A549 (cell line): ENCODE results near the gene ANKS4B. TPM values are rescaled to one million over a fixed set of nuclear protein-coding genes. Genes with fewer than 3 reads are reported as not detected.

Experiments
- ATAC-seq, 2 experiments: fragments of 200-7000 bp in 1 of 2; fragments of >200 bp in 1 of 2; cut with Nextera tagmentation in 1 of 2; cut with Tn5 transposase in 1 of 2; 3 replicates each; pipeline versions ENCODE4 v1.8.0 to v1.9.1; 2018 to 2020; ENCODE audit warnings: mild to moderate bottlenecking in 1 of 2, moderate library complexity in 1 of 2
- CTCF ChIA-PET: fragments of 300-600 bp; sonication (Branson Sonifier 250); formaldehyde crosslinking; extraction: SDS; loops from one replicate; lab custom pipeline; 2021; ENCODE audit warnings: antibody characterized with exemption, inconsistent platforms; lab: Yijun Ruan, JAX
- POLR2A ChIA-PET: fragments of 350-600 bp; formaldehyde crosslinking; extraction: SDS; loops from one replicate; lab custom pipeline; 2021; ENCODE audit warnings: antibody characterized with exemption, inconsistent platforms; lab: Yijun Ruan, JAX
- DNase-seq, 2 experiments: peaks; one replicate each; pipeline versions ENCODE4 v3.0.0 to v3.0.0-alpha.2; 2011 to 2016; ENCODE audit warnings: low read depth in 1 of 2, low spot score in 1 of 2
- FAIRE-seq: peaks from 2 replicates; lab custom pipeline; 2011; peaks lifted over from hg19 to GRCh38; lab: Jason Lieb, UNC
- H3K27ac ChIP-seq, 2 experiments: fragments of >200 bp; sonication (Bioruptor Twin); formaldehyde crosslinking; 3 replicates each; pipeline ENCODE4 v1.5.1; 2016 to 2017
- H3K4me1 ChIP-seq: fragments of >200 bp; sonication (Bioruptor Twin); formaldehyde crosslinking; 3 replicates; pipeline ENCODE4 v1.6.1; 2016
- H3K4me2 ChIP-seq: fragments of >200 bp; sonication (Bioruptor Twin); formaldehyde crosslinking; 3 replicates; pipeline ENCODE4 v1.6.1; 2016
- H3K4me3 ChIP-seq: fragments of >200 bp; sonication (Bioruptor Twin); formaldehyde crosslinking; 3 replicates; pipeline ENCODE4 v1.5.1; 2016
- H3K9me3 ChIP-seq: fragments of >200 bp; sonication (Bioruptor Twin); formaldehyde crosslinking; 3 replicates; pipeline ENCODE4 v1.6.1; 2016
- BHLHE40 ChIP-seq: IDR thresholded peaks from 2 replicates; pipeline ENCODE4 v1.6.1; 2012; ENCODE audit warnings: low read depth, low read length, inconsistent platforms
- CBX2 ChIP-seq: fragments of 200-600 bp; sonication (generic); IDR thresholded peaks from 2 replicates; pipeline ENCODE4 v1.6.1; 2016; ENCODE audit warnings: low read depth, mild to moderate bottlenecking, borderline replicate concordance
- CHD4 ChIP-seq: fragments of 200-600 bp; sonication (generic); IDR thresholded peaks from 2 replicates; pipeline ENCODE4 v1.6.1; 2016; ENCODE audit warnings: antibody characterized with exemption, mild to moderate bottlenecking, borderline replicate concordance
- FOSB ChIP-seq: fragments of 250-450 bp; sonication (Bioruptor Pico); IDR thresholded peaks from 2 replicates; pipeline ENCODE4 v1.5.0; 2020; ENCODE audit warnings: mild to moderate bottlenecking, moderate library complexity
- FOSL2 ChIP-seq, 2 experiments: fragments of 450-650 bp in 1 of 2; fragments of >200 bp in 1 of 2; sonication (Bioruptor Twin) in 1 of 2; formaldehyde crosslinking; IDR thresholded peaks; 2 replicates each; pipeline versions ENCODE4 v1.5.0 to v1.6.1; 2016 to 2020; ENCODE audit warnings: mild to moderate bottlenecking in 1 of 2, moderate library complexity in 1 of 2
- FOXS1 ChIP-seq: fragments of 250-450 bp; sonication (Bioruptor Pico); IDR thresholded peaks from 2 replicates; pipeline ENCODE4 v1.5.0; 2020; ENCODE audit warnings: mild to moderate bottlenecking, moderate library complexity
- HDAC2 ChIP-seq: fragments of 200-600 bp; sonication (generic); IDR thresholded peaks from 2 replicates; pipeline ENCODE4 v1.6.1; 2016
- HOXB13 ChIP-seq: fragments of 250-450 bp; sonication (Bioruptor Pico); IDR thresholded peaks from 2 replicates; pipeline ENCODE4 v1.5.0; 2020; ENCODE audit warnings: low read depth, mild to moderate bottlenecking, moderate library complexity
- HOXB5 ChIP-seq: fragments of 250-450 bp; sonication (Bioruptor Pico); IDR thresholded peaks from 2 replicates; pipeline ENCODE4 v1.5.0; 2020; ENCODE audit warnings: mild to moderate bottlenecking, moderate library complexity
- JUN ChIP-seq, 2 experiments: fragments of >200 bp; sonication (Bioruptor Twin); formaldehyde crosslinking; IDR thresholded peaks; 2 replicates in 1 of 2; 3 replicates in 1 of 2; pipeline ENCODE4 v1.6.1; 2016 to 2017
- KDM1A ChIP-seq: fragments of 200-600 bp; sonication (generic); IDR thresholded peaks from 2 replicates; pipeline ENCODE4 v1.6.1; 2016; ENCODE audit warnings: low read depth, mild to moderate bottlenecking
- MAFK ChIP-seq: fragments of 450-650 bp; IDR thresholded peaks from 2 replicates; pipeline ENCODE4 v1.6.1; 2014; ENCODE audit not compliant: partially characterized antibody
- MAX ChIP-seq: IDR thresholded peaks from 2 replicates; pipeline ENCODE4 v1.6.1; 2012
- PHF8 ChIP-seq: fragments of 200-600 bp; sonication (generic); IDR thresholded peaks from 2 replicates; pipeline ENCODE4 v1.6.1; 2016; ENCODE audit warnings: low read depth, mild to moderate bottlenecking, antibody characterized with exemption, moderate library complexity, borderline replicate concordance
- POLR2AphosphoS2 ChIP-seq: conservative IDR thresholded peaks from 2 replicates; pipeline ENCODE4 v1.6.1; 2012; ENCODE audit warnings: low read length, improper control_type of control experiment, inconsistent platforms
- SREBF2 ChIP-seq: fragments of 450-650 bp; IDR thresholded peaks from 2 replicates; pipeline ENCODE4 v1.6.1; 2014; ENCODE audit warnings: mild to moderate bottlenecking, moderate library complexity
- TFCP2L1 ChIP-seq: fragments of 250-450 bp; sonication (Bioruptor Pico); IDR thresholded peaks from 2 replicates; pipeline ENCODE4 v1.5.0; 2021; ENCODE audit warnings: mild to moderate bottlenecking
- TP53 ChIP-seq: fragments of 250-450 bp; sonication (Bioruptor Pico); IDR thresholded peaks from 2 replicates; pipeline ENCODE4 v1.5.0; 2021; ENCODE audit warnings: mild to moderate bottlenecking, moderate library complexity
- ZC3H11A ChIP-seq: fragments of 450-650 bp; IDR thresholded peaks from 2 replicates; pipeline ENCODE4 v1.6.1; 2014; ENCODE audit warnings: antibody characterized with exemption, mild to moderate bottlenecking
- ZSCAN20 ChIP-seq: fragments of 250-450 bp; sonication (Bioruptor Pico); IDR thresholded peaks from 2 replicates; pipeline ENCODE4 v1.8.0; 2022; ENCODE audit warnings: mild to moderate bottlenecking, moderate library complexity
- WGBS: methylation state at CpG from one replicate; pipeline ENCODE4 v1.1.6; 2017; ENCODE audit errors: missing lambda C conversion rate; 5-methylcytosine and 5-hydroxymethylcytosine counted together
- polyA plus RNA-seq, 4 experiments: library from polyadenylated mRNA; depleted of rRNA in 3 of 4; stranded (reverse); fragments of >200 nt; fragmentation: RNase III in 1 of 4; extraction: RNeasy Plus Mini Kit Qiagen cat#74134 plus additional on column Dnase treatment in 1 of 4; gene quantifications; 2 replicates in 3 of 4; 3 replicates in 1 of 4; pipeline ENCODE4 v1.2.3, GENCODE V29; 2011 to 2017
- TF ChIP-seq, protein P1 (sequence below): IDR thresholded peaks from 2 replicates; pipeline ENCODE4 v1.6.1; 2012; ENCODE audit warnings: low read depth, borderline replicate concordance

The ANKS4B gene
- polyA plus RNA-seq, 2 of the 4 experiments (the other 2 are of a cell fraction): 0.27 to 1.8 TPM

DNA sequence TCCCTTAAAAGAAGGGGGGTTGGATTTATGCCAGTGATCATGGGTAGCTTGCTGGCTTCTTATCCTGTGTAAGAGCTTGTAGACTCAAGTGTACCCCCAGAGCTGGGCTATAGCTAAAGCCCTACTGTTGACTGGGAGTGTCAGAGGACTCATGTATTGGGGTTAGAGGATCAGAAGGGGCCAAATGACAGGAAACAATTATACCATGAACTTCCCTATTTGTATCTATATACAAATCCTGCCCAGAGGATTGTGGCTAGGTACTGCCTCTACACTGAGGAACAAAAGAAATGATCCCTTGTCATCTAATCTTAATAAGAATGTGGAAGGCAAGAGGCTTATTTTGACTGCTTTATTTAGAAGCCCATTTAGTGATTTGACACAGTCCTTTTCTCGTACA lies 36.4 kb upstream of the ANKS4B start:
- FAIRE-seq (no peak), ATAC-seq (no peak)
- H3K4me1 ChIP-seq: no peaks in the 10 kb centered on the region
- 30% methylated on average over 1 of the region's 1 CpG for WGBS
- no peak overlapping the region for H3K27ac ChIP-seq
- POLR2A ChIA-PET: interaction anchor here (1.1 kb wide), 1 partner anchor 105 kb away, joined by 3 read pairs; no protein-coding TSS in a partner anchor
- no peaks in the 10 kb centered on the region for H3K9me3 ChIP-seq
- CTCF ChIA-PET: interaction anchor here (0.9 to 4.0 kb wide), 5 partner anchors 9 to 87 kb away, joined by 3 to 20 read pairs (median 3); partner anchors contain the start of gene CRYM
- H3K4me3 ChIP-seq: no peak overlapping the region
- H3K4me2 ChIP-seq: no peak overlapping the region
- no peak for TF ChIP-seq ZSCAN20 (CRISPR knock-in tag)
- no peak for TF ChIP-seq SREBF2
- no peak for TF ChIP-seq KDM1A
- TF ChIP-seq ZC3H11A: no peak
- no peak for TF ChIP-seq TP53 (CRISPR knock-in tag)
- TF ChIP-seq POLR2AphosphoS2: no peak
- TF ChIP-seq FOSB: no peak
- no peak for TF ChIP-seq PHF8
- TF ChIP-seq, protein P1, sequence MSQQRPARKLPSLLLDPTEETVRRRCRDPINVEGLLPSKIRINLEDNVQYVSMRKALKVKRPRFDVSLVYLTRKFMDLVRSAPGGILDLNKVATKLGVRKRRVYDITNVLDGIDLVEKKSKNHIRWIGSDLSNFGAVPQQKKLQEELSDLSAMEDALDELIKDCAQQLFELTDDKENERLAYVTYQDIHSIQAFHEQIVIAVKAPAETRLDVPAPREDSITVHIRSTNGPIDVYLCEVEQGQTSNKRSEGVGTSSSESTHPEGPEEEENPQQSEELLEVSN: no peak
- TF ChIP-seq TFCP2L1 (CRISPR knock-in tag): no peak
- no peak for TF ChIP-seq HOXB5
- TF ChIP-seq JUN (IDR thresholded peaks at IDR 0.05): no peak
- TF ChIP-seq FOSL2 (IDR thresholded peaks at IDR 0.05): no peak
- TF ChIP-seq FOSL2 (CRISPR knock-in tag; IDR thresholded peaks at IDR 0.05): no peak
- TF ChIP-seq, all 56 proteins: peak for 0
- DNase-seq: no peak

GRCh38 chr16:21197621-21198020 lies 35.9 kb upstream of the ANKS4B start:
- CTCF ChIA-PET: interaction anchor here (4.0 kb wide), 1 partner anchor 80 kb away, joined by 20 read pairs; the partner anchor contains the start of gene CRYM

GRCh38 chr16:21199607-21200218 lies 33.8 kb upstream of the ANKS4B start:
- no peaks in the 10 kb centered on the region for H3K9me3 ChIP-seq
- ChIA-PET POLR2A (no interaction called here), CTCF (interaction anchor here (0.5 to 6.1 kb wide), 8 partner anchors 10 to 1051 kb away, joined by 3 to 48 read pairs (median 3); partner anchors contain the start of genes CRYM and ZP2)
- H3K27ac ChIP-seq: no peak overlapping the region
- no peak overlapping the region for H3K4me3 ChIP-seq
- FAIRE-seq: no peak
- H3K4me1 ChIP-seq: no peaks in the 10 kb centered on the region
- H3K4me2 ChIP-seq: no peak overlapping the region
- TF ChIP-seq MAX (no peak), FOSL2 (IDR thresholded peaks at IDR 0.05) (no peak), FOSL2 (CRISPR knock-in tag; IDR thresholded peaks at IDR 0.05) (no peak), HOXB13 (CRISPR knock-in tag) (no peak), POLR2AphosphoS2 (no peak), FOXS1 (CRISPR knock-in tag) (no peak), HDAC2 (no peak), MAFK (no peak), BHLHE40 (no peak), CBX2 (no peak), CHD4 (no peak)
- 35% methylated on average over 5 of the region's 5 CpGs for WGBS
- ATAC-seq: no peak
- DNase-seq: no peak

More at GRCh38 chr16:21197621-21198020, 35.9 kb upstream of the ANKS4B start:
- Histone ChIP-seq H3K4me2 (no peak overlapping the region), H3K27ac (no peak overlapping the region), H3K4me1 (no peaks in the 10 kb centered on the region), H3K4me3 (no peak overlapping the region), H3K9me3 (no peaks in the 10 kb centered on the region)
- WGBS: 28% methylated on average over 3 of the region's 3 CpGs
- no peak for FAIRE-seq
- DNase-seq: no peak
- no peak for ATAC-seq
- POLR2A ChIA-PET: no interaction called here
- TF ChIP-seq SREBF2: no peak
